GM18907 (cell line): ENCODE measurements around the gene SPATS2.

Experiments
- ATAC-seq: cut with Tn5 transposase; IDR thresholded peaks from one replicate; pipeline ENCODE4 v1.9.1; 2021; ENCODE audit warnings: mild to moderate bottlenecking, moderate library complexity; ENCODE audit not compliant: unreplicated experiment

The SPATS2 gene

DNA sequence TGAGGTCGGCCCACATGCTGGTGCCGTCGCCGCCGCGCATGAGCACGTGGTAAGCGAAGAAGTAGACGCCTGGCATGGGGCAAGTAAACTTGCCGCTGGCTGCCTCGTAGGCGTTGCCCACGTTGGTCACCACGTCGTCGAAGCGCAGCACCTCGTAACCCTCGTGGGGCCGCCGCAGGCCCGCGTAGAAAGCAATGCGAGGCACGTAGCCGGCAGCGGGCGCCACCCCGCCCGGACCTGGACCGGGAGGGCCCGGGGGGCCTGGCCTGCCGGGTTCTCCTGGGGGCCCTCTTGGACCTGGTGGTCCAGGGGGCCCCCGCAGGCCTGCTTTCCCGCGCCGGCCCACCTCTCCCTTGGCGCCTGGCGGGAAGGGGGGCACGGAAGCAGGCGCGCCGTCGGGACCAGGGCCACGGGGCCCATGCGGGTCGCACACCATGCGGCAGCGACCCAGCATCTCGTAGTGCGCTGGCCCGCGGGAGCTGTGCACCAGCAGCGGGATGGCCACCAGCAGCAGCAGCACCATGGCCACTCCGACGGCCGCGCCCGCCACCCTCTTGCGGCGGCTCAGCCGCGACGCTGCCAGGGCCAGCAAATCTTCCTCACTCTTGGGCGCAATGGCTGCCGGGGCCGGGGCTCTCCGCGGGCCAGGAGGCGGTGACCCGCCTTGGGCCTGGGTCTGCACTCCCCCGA, 31.2 kb upstream of the SPATS2 start:
- no peak for ATAC-seq

DNA sequence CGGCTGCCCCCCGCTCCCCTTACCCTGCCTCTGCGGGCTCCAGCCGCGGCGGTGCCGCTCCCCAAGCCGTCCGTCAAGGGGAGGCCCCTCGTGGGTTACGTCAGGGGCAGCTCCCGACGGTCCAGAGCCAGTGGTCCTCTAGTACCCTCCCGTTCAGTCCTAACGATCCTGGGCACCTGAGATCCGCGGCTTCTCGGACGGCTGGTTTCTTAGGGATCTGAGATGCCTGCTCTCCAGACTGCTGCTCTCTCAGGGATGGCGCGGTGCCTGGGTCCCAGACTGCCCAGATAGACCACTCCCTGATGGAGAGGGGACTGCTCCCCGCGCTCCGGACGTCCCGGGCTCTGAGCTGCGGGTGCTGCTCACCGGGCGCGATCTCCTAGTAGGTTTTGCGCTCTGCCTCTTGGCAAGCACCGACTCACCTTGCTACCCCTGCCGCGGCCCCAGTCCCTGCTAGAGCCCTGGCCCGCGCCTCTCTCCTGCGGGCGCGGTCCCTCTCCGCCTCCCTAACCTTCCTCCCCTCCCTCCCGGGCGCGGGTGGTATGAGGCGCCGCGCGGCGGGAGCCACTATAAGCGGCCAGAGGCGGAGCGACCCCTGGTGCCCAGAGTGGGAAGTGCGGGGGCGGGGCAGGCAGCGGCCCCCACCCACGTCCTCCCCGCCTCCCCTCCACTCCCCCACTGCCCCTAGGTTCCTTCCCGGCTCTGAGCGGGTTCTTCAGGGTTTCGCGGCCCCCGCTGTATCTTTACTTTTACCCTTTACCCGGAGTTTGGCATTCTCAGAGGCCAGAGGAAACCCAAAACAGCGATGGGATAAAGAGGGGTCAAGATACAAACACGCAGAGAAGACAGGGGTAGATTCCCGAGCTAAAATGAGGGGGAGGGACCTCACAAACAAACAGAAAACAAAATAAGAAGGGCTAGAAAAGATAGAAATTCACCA, 30.3 kb upstream of the SPATS2 start, which contains the start of gene C1QL4:
TSS of gene C1QL4 (minus strand) at position 544 of the 940 bp plus-strand sequence. CDS start 711 bp downstream, outside the sequence.
- ATAC-seq, result peak; percentile 56

DNA sequence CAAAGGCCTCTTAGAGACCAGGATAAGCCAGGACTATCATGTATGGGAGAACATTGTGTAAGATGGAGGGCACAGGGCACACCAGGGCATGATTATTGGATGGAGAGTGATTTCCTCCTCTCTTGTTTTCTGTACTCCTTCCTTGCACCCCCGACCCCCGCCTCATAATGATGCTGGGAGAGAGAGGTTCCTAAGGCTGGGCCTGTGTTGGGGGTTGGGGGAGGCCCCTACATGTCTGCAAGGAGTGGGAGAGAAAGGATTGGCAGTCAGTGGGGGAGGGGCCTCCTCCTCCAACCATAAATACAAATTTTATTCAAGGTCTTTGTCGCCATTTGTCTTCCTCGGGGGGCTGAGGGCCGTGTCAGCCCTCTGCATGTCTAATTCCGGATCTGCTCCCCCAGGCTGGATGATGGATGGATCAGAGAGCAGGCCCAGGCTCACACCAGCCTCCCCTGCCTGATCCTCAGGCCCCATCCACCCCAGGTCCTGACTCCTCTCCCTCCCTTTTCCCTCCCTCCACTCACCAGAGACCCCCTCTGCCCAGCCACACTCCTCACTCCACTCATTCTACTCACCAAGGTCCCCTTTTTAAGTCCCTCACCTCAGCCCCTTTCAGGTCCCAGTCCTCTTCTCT, 28.3 kb upstream of the SPATS2 start:
- ATAC-seq, result no peak

DNA sequence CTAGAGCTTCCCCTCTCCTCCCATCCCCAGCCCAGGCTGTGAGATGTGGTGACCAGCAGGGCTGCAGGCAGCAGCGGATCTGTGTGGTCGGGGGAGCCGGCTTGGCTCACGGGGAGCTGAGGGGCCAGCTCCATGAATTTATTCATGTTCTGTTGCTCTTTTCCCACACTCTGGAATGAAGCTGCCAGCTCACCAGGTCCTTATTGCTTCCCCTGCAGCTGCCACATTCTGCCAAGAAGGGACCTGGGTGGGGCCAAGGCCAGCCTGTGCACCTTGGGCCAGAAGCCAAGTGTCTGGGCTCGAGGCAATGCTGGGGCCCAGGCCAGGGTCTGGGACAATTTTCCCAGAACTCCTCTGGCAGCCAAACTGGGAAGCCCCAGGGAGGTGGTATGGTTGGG, 27.8 kb upstream of the SPATS2 start:
- ATAC-seq, result no peak

DNA sequence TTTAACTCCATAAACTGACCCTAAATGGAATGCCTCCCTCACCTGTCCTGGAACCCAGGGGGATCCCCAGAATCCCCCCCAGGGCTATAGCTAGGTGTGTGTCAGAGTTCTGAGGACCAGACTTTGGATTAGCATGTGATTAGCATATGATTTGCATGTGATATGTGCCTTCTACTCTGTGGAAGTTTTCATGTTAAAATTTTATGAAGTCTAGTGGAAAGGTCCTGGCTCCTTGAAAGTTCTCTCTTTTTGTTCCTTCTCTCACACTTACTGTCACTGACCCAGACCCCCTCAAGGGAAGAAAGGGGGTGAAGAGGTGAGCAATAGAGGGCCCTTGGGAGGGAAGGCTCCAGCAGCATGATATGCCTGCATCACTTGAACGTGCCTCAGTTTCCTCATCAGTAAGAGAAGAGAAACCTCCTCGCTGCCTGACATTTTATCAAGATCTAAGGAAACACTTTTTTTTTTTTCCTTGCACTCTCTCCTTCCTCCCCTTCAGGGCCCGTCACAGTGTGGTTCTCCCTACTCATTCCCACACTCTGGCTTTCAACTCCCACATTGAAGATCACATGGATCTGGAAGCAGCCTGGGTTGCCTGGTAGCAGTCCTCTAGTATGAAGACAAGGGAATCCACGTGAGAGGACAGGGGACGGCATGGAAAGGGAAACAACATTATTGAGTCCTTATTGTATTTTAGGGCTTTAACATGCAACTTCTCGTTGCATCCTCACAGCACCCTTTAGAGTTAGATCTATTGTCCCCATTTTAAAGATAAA, 27.0 kb upstream of the SPATS2 start:
- ATAC-seq, result no peak

DNA sequence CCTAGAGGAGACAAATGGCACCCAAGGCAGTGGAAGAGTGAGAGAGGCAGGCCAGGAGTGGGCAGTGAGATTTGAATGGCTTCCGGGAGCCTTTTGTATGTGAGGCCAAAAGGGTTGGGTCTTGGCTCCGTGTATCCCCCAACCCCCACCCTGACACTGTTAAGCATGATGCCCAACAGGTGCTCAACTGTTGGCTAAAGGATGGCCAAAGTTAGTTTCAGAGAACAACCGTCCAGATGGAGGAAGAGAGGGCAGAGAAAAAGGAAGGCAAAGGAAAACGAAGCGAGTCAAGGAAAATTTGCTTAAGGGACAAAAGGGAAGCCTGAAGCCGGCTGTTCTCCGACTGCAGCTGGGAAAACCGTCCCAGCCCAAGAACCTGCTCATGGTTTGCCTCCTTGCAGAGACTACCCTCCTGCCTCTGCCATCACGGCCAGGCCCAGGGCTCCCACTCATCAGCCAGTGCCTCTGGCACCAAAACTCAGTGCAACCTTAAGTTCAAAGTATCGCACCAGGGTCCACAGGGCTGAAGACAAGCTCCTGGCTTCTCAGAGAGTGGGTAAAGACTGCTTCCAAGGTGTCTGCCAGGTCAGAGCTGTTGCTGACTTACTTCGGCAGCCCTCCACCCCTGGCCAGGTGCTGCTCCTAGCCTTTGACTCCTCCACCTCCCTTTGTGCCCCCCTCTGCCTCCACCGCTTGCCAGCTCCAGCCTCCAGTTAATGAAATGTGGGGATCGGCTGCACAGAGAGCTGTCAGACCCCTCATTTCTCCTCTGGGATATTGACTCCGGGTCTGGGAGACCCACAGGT, 26.1 kb upstream of the SPATS2 start:
- no peak for ATAC-seq

DNA sequence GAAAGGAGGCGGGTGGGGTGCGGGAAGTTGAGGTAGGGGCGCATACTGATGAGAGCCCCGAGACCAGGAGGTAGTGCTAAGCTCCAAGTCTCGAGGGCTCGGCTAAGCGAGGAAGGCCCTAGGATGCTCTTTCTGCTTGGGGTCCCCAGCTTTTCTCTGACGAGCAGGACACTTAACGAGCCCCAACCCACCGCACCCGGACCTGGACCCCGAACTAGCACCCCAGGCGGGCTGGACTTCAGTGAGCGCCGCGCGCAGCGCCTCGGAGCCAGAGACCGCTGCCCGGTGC, 25.5 kb upstream of the SPATS2 start:
- no peak for ATAC-seq

DNA sequence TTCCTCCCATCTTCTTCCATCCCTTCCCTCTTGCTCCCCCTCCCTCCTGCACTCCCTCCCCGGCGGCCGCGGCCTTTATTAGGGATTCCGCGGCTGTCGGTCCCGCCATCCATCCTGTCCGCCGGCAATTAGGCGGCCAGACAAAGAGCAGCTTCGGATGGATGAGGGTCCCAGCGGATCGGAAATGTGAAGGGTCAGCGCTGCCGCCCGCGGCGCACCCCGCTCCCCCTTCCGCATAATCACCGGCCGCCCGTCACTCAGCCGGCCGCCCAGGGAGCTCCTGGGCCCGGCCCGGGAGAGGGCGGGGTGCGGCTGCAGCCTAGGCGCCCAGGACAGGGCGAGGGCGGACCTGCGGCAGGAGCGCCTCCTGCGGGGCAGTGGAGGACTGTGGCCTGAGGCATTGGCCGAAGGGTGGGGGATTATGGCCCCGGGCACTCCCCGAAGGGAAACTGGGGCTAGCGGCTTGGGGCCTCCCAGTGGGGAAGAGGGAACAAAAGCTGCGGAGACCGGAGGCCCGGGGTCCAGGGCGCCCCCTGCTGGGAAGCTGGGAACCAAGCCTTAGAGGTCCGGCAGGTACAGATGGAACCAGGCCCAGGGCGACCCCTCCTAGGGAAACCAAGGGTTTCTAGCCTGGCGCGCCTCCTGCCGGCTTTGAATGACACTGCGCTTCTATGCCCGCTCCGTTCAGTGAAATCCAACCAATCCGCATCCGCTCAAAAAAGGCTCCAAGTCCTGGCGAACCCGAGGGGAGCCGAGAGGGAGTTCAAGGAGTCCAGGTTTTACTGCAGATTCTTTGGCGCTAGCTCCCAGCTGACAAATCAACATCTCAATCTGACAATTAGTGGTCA, 25.0 kb upstream of the SPATS2 start:
- ATAC-seq, result peak; percentile 81

DNA sequence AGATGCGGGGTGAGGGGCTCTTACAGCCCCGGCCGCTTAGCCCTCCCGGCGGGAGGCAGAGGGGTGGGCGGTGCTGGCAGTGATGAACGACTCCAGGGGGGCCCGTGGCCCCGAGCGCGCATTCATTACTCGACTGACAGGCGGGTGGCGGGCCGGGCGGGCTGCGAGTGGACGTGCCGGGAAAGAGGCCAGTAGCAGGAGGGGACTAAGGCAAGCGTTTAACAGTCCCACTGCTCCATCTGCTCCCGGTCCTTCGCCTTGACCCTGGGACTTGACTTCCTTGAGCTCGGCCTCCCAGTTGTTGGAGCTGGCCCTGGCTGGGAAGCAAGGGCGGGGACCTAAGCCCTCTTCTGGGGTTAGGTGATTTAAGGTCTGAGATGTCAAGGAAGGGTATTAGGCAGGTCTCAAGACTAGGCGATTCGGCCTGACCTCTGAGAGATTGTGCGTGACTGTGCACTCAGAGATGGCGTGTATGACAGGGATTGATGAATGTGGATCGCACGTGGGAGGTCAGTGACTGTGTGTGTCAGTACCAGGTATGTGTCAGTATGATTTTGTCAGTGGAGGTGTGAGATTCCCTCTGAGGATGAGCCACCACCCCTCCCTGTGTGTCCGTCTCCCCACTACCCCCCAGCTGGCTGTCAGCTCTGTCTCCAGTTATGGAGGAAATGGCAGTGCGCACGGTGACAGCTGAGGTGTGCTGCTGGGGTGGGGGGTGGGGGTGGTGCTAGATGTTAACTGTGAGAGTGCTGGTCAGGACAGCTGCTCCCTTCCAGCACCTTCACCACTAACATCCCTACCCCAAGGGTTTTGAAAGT, 24.1 kb upstream of the SPATS2 start:
- ATAC-seq, result no peak

DNA sequence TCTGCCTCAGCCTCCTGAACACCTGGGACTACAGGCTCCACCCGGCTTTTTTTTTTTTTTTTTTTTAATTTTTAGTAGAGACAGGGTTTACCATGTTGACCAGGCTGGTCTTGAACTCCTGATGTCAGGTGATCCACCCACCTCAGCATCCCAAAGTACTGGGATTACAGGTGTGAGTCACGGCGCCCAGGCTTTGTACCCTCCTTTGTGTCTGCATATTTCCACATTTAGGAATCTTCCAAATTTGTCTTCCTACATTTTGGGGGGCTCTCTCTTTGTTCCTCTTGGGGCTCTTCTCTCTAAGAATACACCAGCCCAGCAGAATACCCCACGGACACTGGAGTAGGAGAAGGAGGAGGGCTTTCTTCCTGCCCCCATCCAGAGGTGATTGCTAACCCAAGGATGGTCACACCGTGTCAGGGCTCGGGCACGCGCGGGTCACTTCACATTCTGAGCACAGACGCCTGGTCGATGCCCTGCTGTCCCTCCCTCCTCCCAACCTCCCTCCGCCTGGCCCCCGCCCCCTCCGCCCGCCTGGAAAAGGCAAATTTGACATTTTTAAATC, 22.7 kb upstream of the SPATS2 start:
- no peak for ATAC-seq

DNA sequence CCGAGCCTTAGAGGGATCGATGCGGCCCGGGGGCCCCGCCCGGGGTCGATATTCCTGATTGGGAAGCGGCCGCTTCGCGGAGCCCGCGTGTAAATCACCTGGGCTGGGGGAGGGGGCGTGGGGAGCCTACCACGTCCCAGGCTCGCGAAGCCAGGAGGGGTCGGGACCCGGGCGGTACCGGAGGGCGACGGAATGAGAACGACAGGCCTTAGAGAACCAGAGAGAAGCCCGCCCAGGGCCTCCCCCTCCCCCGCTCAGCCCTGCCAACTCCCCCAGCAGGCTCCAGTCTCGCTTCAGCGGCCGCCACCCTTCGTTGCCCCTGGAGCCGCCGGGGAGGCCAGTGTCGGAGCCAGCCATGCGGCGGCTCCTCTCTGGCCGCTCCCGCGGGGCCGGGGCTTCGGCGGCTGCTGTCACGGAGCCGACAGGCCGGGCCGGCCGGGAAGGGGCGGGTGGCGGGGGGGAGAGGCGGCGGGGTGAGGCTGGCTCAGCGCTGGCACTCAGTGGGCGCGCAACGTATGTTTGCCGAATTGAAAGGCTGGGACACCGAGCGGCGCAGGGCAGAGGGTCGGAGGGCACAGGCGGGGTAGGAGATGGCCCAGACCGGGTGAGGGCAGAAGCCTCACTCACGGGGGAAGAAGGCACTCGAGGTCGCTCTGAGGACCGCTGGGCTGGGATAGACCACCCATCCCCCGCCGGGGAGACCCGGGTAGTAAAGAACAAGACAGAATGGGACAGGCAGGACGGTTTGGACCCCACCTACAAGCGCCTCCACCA, 22.0 kb upstream of the SPATS2 start:
- ATAC-seq, result no peak

DNA sequence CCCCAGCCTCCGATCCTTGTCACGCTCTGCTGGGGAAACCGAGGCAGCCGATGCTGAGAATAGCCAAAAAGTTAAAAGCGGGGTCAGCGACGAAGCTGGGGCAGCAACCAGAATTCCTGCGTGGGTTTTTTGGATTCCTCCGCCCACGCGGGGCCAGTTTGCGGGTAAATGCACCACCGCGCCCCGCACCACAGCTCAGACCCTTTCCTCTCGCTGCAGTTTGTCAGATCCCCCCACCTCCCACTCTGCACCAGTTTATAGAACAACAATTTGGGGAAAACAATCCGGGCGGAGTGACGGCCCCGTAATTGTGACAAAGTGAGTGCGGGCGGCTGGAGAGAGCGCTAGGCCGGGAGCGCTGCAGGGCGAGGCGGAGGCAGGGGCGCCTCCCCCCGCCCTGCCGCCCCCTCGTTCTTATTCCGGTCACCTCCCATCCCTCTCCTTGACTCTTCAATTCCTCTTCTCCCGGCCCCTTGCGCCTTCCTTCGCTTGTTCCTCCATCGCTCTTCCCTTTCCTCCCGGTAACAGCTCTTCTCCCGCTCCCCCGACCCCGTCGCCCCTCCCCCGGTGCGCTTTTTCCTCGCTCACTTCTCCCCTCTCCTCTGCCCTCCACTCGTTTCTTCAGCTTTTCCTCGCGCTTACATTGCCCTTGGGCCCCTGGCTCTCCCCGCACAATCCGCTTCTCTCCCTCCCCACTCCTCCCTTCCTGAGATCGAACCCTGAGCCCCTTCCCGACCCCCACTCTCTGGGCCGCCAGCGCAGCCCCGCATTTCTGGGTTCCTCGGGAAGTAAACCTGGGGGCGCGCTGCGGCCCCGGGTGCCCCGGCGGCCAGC, 21.2 kb upstream of the SPATS2 start:
- ATAC-seq, result no peak

DNA sequence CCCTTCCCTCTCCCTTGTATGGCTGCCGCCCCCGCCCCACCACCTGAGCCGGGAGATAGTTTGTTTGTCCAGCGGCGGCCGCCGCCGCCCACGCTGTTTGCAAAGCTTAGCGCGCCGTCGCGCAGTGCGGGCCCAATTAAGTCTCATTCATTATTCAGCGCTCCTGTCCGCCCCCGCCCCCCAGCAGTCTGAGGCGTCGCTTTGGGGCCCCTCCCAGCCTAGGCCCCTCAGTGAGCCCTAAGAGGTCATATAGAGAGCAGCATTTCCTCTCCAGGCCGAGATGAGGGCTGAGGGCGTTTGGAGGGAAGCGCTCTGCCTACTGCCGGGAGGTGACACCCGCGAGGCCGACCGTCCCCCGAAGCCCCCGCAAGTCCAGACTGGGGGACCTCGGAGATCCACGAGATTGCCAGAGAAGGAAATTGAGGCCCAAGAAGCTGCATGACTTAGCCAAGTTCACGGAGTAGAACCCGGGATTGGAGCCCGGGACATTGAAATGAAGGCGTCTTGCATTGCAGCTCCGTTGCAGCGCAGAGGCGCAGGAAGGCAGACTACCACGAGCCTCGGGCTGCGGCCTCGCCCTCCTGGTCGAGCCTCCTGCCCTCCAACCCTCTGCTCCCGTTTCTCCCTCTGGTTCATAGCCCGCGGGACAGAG, 20.5 kb upstream of the SPATS2 start, which contains the start of gene DNAJC22:
TSS of gene DNAJC22 (plus strand) at position 230 of the 652 bp plus-strand sequence. CDS start 1,985 bp downstream, outside the sequence.
- ATAC-seq, result no peak

DNA sequence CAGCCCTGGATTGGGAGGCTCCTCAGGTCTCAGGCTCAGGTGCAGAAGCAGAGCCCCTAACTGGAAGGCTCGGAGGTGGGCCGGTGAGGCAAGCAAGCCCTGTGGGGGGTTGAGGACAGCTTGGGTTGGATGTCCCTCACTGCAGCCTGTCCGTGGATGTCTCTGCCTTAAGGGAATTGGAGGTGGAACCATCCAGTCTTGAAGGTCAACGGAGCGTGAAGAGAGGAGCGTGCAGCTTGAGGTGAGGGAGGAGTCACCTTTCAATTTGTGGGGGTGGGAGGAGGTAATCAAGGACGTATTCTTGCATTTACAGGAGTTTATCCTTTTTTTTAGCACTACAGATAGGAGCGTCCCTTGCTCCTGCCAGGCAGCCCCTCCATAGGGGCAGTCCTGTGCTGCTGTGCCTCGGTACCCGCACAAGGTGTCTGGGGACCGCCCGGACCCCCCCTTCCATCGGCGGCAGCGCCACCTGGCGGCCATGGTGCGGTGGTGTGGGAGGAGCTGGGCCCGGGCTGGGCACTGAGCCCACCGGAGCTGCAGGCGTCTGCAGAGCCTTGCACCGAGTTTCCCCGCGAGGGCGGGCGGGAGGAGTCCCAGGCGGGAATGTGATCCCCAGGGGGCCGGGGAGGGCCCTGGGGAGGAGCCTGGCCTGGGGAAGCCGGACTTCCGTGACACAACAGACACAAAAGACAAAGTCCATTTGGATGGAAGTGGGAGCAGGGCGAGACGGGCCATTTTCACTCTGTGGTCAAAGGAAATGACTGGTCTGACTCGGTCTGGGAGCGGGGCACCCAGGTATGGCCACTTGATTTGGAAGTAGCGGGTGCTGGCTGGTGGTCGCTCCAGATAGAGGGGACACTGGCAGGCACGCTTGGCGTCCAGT, 19.7 kb upstream of the SPATS2 start:
- ATAC-seq, result no peak

DNA sequence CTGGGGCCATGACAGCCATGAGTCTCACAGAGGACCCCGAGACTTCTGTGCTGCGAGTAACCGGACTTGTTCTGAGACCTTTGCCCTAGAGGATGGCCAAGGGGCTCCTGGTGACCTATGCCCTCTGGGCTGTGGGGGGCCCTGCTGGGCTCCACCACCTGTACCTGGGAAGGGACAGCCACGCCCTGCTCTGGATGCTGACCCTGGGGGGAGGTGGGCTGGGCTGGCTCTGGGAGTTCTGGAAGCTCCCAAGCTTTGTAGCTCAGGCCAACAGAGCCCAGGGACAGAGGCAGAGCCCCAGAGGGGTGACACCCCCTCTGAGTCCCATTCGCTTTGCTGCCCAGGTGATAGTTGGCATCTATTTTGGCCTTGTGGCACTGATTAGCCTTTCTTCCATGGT, 18.5 kb upstream of the SPATS2 start:
- ATAC-seq, result no peak
